CD4-positive, alpha-beta T cell treated with Interleukin-2 at 100 ng/mL for 4 hours (primary cell): ENCODE data around the gene SCAI.
"Not testable (repeated sequence)": the region's sequence is repeated elsewhere in the genome, so short reads cannot be mapped to it uniquely, and the experiment has no call there.

Source experiments
- DNase-seq: peaks from one replicate; pipeline ENCODE4 v3.0.0-alpha.2; 2020; ENCODE audit warnings: low spot score

SCAI gene

DNA sequence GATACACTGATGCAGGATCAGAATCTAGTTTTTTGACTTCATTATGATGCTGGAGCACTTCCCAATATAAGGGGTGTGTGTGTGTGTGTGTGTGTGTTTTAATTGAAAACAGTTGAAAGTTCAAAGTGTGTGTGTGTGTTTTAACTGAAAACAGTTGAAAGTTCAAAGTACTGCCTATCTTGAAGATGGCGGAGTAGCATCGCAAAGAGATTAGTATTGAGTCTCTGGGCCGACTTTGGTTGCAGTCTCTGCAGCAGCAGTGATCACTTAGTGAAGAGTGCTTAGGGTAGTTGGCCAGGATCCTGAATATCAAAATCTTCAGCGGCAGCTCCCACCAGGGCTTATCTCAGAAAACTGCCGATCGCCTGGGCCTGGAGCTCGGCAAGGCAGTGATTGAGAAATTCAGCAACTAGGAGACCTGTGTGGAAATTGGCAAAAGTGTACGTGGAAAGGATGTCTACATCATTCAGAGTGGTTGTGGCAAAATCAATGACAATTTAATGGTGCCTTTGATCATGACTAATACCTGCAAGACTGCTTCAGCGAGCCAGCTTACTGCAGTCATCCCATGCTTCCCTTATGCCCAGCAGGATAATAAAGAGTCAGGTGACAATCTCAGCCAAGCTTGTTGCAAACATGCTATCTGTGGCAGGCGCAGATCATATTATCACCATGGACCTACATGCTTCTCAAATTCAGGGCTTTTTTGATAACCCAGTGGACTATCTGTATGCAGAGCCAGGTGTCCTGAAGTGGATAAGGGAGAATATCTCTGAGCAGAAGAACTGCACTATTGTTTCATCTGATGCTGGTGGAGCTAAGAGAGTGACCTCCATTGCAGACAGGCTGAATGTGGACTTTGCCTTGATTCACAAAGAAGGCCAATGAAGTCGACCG is 7.3 kb upstream of the SCAI start:
- no peak for DNase-seq

DNA sequence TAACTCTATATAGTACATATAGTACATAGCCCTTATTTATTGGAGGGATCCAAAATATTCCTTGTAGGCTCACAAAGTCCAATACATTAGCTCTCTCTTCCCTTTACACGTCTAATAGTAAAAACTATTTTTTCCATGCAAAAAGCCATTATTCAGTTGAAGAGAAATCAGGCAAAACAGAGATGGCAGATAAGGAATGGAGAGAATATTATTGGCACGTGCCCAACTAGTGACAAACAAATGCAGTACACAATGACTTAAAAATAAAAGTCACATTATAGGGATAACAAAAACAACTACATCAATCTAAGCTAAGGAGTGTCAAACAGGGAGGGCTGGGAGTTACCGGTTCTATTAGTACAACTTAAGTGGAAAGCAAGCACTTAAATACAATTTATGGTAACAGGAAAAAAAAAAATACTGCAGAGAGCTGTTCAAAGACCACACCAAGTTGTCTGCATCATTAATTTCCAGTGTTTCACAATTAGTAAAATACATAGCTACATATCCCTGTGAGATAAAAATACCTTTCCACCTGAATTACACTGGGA is 4.1 kb upstream of the SCAI start:
- DNase-seq: no peak

DNA sequence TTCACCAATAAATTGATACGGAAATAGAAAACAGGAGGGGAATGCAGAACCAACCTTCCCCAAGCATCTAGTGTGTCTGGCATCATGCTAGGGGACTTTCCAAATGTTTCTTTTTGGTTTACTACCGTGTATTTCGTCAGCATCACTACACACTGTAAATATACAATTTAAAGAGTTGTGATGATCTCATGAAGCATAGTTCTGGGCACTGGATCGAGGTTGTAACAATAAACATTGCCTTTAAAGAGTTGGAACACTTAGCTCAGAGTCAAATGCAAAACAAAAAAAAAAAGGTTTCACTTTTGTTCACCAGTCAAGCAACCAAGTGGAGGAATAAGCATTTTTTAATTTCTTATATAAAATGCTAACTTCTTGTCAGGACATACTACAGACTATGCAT is 2.9 kb upstream of the SCAI start:
- no peak for DNase-seq

DNA sequence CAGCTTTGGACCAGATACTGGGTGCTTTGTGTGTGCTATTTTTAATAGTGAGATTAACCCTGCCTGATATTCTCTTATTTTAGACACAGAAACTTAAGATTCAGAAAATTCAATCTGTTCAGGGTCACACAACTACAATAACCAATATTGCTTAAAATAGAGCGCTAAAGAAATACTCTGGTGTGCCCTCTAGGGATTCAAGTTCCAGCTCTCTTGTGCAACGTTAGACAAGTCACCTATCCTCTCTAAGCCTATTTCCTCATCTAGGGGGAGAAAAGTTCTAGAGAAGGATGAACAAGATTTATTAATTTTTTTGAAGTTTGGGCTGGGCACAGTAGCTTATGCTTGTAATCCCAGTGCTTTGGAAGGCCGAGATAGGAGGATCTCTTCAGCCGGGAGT is 2.1 kb upstream of the SCAI start:
- no peak for DNase-seq

DNA sequence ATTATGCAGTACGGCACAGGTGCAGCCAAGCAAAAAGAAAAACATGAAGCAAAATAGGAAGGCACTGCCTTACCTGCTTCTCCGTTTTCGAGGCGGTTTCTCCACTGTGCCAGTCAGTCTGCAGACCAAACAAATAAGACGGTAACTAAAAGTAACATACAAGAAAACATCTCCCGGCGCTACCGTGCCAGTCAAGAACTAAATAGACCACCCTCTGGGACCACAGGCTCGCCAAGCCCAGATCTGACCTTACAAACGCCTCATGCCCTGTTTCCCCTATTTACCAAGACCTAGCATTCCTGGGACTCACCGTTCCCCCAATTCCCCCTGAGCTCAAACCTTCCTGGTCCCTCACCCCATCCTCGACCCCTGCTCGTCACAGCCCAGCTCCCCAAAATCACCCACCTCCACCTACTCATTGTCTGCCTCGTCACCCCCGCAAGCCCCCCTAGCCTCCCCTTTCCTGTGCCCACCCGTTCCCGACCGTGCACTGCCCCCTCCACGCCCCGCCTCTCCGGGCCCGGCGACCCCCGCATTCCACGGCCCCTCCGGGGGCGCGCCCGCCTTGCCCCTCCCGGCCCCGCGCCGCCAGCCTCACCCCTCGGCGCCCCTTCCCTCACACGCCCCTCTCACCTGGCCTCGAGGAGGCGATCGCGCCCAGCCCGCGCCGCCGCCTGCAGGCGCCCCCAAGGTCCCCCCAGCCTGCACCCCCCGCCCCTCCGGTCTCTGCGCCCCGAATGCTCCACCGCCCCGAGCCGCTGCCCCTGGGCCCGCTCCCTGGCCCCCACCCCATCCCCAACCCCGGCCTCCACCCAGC is 560 bp downstream of the SCAI start:
- no peak for DNase-seq

DNA sequence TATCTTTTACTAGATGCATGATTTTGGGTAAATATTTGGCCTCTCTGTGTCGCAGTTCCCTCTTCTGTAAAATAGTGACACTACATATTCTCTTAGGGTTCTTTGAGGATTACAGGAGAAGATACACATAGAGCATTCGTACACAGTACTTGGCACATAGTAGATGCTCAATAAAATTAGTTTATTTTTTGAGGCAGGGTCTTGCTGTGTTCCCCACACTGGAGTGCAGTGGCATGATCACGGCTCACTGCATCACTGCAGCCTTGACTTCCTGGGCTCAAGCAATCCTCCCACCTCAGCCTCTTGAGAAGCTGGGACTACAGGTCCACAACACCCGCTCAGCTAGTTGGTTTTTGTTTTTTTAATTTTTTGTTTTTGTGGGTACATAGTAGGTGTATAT is 1.6 kb downstream of the SCAI start:
- DNase-seq: no peak

DNA sequence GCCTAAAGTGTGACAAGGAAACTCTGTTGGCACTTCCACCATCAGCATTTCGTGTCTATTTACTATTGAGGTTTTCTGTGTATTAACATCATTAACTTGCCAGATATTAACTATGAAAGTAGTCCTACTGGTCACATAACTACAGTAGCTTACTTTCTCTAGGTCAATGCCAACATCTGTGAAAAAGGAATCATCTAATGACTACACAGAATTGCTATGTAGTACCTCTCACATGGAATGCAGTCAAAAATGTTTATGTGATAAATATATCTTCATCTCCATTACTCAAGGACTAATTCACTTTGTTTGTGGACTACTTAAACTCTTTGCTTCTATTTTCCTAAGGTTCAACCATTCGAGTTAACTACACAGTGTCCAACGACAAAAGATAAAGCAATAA is 2.1 kb downstream of the SCAI start:
- no peak for DNase-seq

DNA sequence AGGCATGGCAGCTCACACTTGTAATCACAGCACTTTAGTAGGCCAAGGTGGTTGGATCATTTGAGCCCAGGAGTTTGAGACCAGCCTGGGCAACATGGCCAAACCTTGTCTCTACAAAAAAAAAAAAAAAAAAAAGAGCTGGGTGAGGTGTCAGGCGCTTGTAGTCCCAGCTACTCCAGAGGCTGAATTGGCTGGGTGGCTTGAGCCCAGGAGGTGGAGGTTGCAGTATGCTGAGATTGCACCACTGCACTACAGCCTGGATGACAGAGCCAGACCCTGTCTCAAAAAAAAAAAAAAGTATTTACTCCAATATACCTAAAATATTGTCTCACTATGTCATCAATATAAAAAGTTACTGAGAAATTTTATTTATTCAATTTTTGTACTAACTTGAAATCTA is 2.8 kb downstream of the SCAI start:
- no peak for DNase-seq

DNA sequence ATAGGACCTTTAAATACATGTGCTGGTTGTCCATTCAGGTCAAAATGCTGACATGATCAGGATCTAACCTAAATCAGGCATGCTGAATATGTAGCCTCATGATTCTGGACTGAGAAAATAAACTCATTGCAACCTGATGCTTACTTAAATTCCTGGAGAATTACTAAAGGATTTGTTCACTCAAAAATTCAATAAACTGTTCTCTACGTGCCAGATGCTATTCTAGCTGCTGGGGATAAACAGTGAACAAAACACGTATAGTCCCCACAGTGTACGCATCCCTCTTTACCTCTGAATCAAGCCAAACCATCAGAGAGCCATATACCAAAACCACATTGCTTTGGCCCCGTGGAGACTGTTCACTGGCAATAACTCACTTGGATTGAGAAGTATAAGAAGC is 6.1 kb downstream of the SCAI start:
- DNase-seq: no peak

DNA sequence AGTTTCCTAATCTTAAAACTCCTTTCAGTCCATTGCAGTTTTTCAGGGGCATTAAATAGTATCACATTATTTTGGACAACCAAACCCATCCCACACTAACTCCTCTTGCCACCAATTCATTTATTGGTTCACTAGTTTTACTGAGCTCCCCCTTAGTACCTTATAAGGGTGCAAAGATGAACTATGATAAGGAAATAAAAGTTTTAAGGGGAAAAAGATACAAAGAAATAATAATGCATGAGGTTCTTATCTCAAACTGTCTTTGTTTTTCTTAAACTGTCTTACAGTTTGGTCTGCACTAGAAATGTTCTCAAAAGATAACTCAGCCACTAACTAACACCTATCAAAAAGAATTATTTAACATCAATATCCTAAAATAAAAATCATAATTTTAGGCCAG is 8.4 kb downstream of the SCAI start:
- no peak for DNase-seq

DNA sequence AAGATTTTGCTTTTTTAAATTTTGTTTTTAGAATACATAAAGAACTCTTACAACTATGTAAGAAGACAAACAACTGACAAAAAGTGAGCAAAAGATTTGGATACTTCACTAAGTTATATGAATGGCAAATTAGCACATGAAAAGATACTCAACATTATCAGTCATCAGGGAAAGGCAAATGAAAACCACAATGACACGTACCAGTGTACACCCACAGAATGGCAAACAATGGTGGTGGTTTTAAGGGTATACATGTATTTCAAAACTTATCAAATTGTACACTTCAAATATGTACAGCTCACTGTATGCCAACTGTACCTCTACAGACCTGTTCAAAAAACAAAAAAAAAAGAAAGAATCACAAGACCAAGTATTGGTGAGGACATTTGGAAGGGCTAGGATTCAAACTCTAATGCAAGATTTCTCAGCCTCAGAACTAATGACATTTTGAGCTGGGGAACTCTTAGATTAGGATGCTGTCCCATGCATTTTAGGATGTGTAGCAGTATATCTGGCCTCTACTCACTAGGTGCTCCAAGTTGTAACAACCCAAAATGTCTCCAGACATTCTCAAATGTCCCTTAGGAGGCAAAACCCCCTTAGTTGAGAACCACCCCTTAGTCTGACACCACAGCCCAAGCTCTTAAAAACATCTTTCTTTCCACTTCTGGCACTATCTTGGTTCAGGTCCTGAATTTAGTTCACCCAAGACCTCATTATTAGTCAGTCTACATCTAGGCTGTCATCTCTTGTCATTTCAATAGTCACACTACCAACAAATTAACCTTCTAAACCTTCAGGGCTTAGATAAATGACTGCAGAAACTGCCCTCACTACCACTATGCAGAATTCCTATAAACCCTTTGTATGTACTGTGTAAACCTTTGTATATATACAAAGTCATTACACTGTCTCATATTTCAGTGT is 9.7 kb downstream of the SCAI start:
- no peak for DNase-seq

DNA sequence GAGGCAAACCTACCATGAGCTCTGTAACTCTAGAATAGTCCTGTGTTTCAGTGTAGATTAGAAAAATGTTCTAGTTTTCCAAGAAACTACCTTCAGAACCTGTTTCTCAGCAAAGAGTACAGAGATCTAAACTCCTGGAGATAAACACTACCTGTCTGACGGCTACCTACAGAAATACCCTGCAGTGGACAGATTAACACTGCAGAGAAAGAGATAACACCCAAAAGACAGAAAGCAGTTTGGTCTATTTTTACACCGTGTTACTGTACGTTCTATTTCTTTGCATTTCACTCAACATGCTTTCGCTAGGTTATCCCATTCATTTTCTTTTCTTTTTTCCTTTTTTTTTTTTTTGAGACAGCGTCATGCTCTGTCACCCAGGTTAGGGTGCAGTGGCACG is 11.6 kb downstream of the SCAI start:
- DNase-seq: no peak

DNA sequence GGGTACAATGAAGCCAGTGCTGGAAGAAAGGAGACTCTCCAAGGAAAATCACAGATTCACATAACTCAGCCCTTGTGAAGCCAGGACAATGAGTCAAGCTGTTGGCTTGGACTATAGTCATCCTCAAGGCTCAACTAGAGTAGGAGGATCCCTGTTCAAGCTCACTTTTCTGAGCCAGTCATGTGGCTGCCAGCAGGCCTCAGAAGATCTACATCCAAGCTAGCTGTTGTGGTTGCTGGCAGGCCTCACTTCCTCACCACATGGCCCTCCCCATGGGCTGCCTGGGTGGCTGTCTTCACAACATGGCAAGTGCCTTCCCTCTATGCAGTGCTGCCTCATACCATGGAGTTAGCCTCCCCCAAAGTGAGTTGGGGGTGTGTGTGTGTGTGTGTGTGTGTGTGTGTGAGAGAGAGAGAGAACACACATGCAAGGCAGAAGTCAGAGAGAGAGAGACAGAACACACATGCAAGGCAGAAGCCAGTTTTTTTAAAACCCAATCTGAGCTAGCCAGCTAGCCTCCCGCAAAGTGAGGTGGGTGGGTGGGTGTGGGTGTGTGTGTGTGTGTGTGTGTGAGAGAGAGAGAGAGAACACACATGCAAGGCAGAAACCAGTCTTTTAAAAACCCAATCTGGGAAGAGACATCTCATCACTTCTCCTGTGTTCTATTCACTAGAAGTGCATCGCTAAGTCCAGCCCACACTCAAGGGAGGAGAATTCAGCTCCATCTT is 17.1 kb downstream of the SCAI start:
- DNase-seq: peak; percentile 83

DNA sequence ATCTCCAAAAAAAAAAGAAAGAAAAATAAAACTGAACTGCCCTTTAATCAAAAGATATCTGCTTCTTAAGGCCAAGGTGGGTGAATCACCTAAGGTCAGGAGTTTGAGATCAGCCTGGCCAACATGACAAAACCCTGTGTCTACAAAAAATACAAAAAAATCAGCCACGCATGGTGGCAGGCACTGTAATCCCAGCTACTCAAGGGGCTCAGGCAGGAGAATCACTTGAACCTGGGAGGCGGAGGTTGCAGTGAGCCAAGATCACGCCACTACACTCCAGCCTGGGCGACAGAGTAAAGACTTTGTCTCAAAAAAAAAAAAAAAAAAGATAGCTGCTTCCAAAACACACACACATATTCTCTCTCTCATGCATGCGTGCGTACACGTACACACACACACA is 17.8 kb downstream of the SCAI start:
- no peak for DNase-seq

DNA sequence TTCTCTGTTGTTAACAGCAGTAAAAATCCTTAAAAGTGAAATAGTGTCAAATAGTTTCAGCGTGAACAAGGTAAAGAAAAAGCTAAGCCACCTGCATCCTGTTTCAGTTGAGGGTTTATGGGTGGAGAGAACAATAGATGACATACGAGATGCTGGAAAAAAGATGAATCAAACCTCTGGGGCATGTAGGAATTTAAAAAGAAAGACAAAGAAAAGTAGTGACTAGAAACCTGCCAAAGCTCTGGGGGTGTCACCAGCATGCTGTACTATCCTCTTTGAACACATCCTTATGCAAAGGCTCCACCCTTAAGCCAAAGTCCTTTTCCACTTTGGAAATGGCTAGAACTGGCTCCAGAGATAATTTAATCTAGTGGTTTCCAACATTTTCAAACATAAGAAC is 22.2 kb downstream of the SCAI start:
- no peak for DNase-seq

DNA sequence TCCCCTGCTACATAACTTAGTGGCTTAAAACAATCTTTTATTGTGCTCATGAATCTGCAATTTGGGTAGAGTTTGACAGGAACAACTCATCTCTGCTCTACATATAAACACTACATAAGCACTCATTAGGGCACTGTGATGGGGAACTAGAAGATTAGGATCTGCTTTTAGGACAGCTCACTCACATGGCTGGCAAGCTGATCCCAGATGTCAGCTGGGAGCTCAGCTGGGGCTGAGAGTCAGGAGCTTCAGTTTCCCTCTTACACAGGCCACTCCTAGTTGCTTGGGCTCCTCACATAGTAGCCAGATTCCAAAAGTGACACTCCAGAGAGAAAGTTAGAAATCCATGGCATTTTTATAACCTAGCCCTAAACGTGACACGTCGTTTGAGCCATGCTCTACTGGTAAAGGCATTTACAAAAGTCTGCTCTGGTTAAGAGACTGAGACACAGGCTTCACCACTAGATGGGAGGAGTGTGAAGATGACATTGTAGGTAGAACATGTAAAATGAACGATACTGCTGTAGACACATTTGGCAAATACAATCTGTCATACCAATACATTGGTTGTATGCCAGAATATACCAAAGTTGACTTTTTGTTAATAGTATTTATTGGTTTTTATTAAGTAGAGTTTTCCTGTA is 23.6 kb downstream of the SCAI start:
- DNase-seq: no peak

DNA sequence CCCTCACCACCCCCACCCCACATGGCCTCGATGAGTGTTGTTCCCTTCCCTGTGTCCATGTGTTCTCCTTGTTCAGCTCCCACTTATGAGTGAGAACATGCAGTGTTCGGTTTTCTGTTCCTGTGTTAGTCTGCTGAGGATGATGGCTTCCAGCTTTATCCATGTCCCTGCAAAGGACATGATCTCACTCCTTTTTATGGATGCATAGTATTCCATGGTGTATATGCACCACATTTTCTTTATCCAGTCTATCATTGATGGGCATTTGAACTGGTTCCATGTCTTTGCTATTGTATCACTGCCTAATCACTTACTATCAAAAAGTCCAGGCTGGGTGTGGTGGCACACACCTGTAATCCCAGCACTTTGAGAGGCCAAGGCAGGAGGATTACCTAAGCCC is 24.6 kb downstream of the SCAI start:
- DNase-seq: not testable (repeated sequence)

DNA sequence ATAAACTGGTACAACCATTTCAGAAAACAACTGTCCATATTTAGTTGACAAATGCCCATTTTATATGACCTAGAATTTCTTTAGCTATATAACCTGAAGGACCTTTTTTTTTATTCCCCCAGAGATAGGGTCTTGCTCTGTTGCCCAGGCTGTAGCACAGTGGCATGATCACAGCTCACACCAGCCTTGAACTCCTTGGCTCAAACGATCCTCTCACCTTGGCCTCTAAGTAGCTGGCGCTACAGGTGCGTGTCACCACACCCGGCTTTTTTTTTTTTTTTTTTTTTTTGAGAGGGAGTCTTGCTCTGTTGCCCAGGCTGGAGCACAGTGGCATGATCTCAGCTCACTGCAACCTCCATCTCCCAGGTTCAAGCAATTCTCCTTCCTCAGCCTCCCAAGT is 28.8 kb downstream of the SCAI start:
- not testable (repeated sequence) for DNase-seq

DNA sequence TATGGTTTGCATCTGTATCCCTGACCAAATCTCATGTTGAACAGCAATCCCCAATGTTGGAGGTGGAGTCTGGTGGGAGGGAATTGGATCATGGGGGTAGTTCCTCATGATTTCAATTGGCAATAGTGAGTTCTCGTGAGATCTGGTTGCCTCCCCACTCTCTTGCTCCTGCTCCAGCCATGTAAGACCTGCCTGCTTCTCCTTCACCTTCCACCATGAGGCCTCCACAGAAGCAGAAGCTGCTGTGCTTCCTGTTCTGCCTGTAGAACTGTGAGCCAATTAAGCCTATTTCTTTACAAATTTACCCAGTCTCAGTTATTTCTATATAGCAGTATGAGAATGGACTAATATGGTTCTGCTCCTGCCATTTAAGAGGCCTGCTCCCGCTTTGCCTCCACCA is 32.9 kb downstream of the SCAI start:
- DNase-seq: no peak

DNA sequence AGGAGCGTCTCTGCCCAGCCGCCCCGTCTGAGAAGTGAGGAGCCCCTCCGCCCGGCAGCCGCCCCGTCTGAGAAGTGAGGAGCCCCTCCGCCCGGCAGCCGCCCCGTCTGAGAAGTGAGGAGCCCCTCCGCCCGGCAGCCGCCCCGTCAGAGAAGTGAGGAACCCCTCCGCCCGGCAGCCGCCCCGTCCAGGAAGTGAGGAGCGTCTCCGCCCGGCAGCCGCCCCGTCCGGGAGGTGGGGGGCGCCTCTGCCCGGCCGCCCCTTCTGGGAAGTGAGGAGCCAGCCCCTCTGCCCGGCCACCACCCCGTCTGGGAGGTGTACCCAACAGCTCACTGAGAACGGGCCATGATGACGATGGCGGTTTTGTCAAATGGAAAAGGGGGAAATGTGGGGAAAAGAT is 34.8 kb downstream of the SCAI start:
- DNase-seq: not testable (repeated sequence)
